Glutamatergic neuron (in vitro differentiated cells): ENCODE results near the gene VPS37B. TPM values are rescaled to one million over a fixed set of nuclear protein-coding genes. Genes with fewer than 3 reads are reported as not detected.
"Not testable (repeated sequence)": the region's sequence is repeated elsewhere in the genome, so short reads cannot be mapped to it uniquely, and the experiment has no call there.

Source experiments
- DNase-seq: peaks from one replicate; pipeline ENCODE4 v3.0.0; 2022
- H3K27ac Mint-ChIP-seq: one replicate; pipeline ENCODE4 v1.8.0; 2020; ENCODE audit warnings: mild to moderate bottlenecking, mixed read lengths, inconsistent platforms; ENCODE audit not compliant: unreplicated experiment
- H3K27me3 Mint-ChIP-seq: one replicate; pipeline ENCODE4 v1.8.0; 2020; ENCODE audit warnings: mild to moderate bottlenecking, moderate library complexity, mixed read lengths, inconsistent platforms; ENCODE audit not compliant: unreplicated experiment
- H3K36me3 Mint-ChIP-seq: one replicate; pipeline ENCODE4 v1.8.0; 2020; ENCODE audit warnings: mild to moderate bottlenecking, mixed read lengths, inconsistent platforms; ENCODE audit not compliant: unreplicated experiment
- H3K4me1 Mint-ChIP-seq: one replicate; pipeline ENCODE4 v1.8.0; 2020; ENCODE audit warnings: mild to moderate bottlenecking, low read depth, mixed read lengths, inconsistent platforms; ENCODE audit not compliant: unreplicated experiment
- H3K4me3 Mint-ChIP-seq: one replicate; pipeline ENCODE4 v1.8.0; 2020; ENCODE audit warnings: mild to moderate bottlenecking, mixed read lengths, inconsistent platforms; ENCODE audit not compliant: unreplicated experiment
- H3K9me3 Mint-ChIP-seq: one replicate; pipeline ENCODE4 v1.8.0; 2020; ENCODE audit warnings: mild to moderate bottlenecking, moderate library complexity, mixed read lengths, inconsistent platforms; ENCODE audit not compliant: unreplicated experiment
- long read RNA-seq: library from polyadenylated mRNA; unstranded; transcript quantifications from one replicate; pipeline ENCODE4 v2.0.0, GENCODE V29; 2020; ENCODE audit not compliant: unreplicated experiment
- total RNA-seq: library from RNA; stranded (reverse); fragmentation: NEBNext Ultra II Directional; extraction: Animal tissue kit (Norgen Biotek cat#: 25700); gene quantifications from one replicate; pipeline ENCODE4 v1.2.1, GENCODE V29; 2021; ENCODE audit not compliant: unreplicated experiment
- TF ChIP-seq, protein P1 (sequence below): fragments of 200-600 bp; sonication (generic); IDR thresholded peaks from one replicate; pipeline ENCODE4 v1.5.0; 2021; ENCODE audit not compliant: partially characterized antibody, unreplicated experiment

The VPS37B gene, protein sequence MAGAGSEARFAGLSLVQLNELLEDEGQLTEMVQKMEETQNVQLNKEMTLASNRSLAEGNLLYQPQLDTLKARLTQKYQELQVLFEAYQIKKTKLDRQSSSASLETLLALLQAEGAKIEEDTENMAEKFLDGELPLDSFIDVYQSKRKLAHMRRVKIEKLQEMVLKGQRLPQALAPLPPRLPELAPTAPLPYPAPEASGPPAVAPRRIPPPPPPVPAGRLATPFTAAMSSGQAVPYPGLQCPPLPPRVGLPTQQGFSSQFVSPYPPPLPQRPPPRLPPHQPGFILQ
- 19.7 TPM for total RNA-seq
- long read RNA-seq, partial matches to known transcripts, result 0 of 1 reads
- long read RNA-seq, other reads (novel, unspliced or antisense), result 1 of 1 reads

DNA sequence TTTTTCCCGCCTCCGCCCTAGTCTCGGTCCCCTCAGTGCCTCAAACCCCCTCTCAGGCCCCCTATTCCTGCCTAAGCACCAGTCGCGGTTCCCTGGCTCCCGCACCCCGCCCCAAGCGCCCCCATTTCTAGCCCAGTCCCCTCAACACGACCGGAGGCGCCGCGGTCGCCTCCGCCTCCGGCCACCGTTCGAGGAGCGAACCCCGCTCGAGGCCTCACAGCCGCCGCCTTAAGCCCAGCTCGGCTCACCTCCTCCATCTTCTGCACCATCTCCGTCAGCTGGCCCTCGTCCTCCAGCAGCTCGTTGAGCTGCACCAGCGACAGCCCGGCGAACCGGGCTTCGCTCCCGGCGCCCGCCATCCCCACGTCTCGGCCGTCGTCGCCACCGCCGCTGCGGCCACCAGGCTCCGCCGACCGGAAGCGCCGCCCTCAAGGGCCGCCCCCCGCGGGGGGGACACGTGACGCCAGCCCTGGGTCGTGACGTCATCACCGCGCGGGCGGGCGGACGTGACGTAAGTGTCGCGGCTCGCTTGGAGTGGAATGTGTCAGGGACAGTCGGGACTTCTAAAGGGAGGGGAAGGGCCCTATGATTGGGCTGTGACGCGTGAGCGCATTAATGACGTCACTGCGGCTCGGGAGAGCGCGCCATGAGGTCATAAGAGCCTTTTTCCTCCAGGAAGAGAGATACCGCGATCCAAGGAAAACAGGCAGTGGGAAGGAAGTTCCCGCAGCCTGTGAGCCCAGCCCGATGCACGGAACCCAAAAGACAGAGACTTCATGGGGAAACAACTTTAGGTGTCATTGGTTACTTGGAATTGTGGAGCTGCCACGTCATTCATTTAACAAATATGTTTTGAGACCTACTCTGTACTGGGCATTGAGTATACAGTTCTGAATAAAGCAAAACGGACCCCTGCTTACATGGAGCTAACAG, at the start of gene VPS37B:
VPS37B (minus strand) TSS at position 421 of the 933 bp plus-strand sequence; CDS start at position 359, 62 bp downstream.
- peak; percentile 90 for DNase-seq

DNA sequence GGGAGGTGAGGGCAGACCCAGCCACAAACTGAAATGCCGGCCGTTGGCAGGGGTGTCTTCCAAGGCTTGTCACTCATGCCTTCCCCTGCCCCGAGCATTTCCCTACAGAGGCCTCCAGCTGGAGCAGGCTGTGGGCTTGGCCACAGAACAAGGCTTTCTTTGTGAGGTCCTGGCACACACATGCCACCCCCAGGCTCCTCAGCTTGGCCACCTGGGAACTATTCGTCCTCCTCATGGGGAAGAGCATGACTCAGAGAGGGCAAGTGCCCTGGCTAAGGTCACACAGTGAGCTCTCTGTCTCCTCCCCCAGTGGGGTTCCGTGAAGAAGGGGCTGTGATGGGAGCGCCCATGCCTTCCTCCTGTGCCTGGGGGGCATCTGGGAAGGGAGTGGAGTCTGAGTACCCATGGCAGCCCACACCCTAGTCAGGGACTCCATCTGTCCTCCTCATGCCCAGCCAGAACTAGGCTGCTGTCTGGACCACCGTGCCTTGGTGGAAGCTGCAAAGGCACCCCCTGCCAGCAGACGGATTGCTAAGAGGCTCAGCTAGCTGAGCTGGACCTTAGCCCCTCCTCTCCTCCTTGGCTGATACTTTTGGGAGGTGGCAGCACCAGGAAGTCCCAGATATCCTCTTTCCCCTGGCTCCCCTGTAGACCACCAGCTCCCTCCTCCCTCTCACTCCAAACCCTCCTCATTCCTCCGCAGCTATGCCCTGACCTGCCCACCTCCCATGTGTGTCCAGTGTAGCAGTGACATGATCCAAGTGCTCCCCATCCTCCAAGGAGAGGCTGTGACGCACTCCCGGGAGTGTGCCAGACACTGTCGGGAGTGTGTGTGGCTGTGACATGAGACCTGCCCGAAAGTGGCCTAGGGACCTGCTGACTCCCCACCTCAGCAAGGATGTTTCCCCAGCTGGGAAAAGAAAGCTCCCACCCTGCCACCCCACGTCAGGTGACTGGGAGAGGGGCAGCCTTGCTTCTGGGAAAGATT, 49.0 kb upstream of the VPS37B start:
- no peak overlapping the region for H3K27ac Mint-ChIP-seq
- H3K4me1 Mint-ChIP-seq, result no peaks in the 10 kb centered on the region
- no peak overlapping the region for H3K4me3 Mint-ChIP-seq
- TF ChIP-seq, protein P1, sequence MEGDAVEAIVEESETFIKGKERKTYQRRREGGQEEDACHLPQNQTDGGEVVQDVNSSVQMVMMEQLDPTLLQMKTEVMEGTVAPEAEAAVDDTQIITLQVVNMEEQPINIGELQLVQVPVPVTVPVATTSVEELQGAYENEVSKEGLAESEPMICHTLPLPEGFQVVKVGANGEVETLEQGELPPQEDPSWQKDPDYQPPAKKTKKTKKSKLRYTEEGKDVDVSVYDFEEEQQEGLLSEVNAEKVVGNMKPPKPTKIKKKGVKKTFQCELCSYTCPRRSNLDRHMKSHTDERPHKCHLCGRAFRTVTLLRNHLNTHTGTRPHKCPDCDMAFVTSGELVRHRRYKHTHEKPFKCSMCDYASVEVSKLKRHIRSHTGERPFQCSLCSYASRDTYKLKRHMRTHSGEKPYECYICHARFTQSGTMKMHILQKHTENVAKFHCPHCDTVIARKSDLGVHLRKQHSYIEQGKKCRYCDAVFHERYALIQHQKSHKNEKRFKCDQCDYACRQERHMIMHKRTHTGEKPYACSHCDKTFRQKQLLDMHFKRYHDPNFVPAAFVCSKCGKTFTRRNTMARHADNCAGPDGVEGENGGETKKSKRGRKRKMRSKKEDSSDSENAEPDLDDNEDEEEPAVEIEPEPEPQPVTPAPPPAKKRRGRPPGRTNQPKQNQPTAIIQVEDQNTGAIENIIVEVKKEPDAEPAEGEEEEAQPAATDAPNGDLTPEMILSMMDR, result no peak
- H3K9me3 Mint-ChIP-seq, result peaks cover 1% of the 10 kb centered on the region
- DNase-seq, result no peak
- no peaks in the 10 kb centered on the region for H3K36me3 Mint-ChIP-seq
- H3K27me3 Mint-ChIP-seq, result peaks cover 2% of the 10 kb centered on the region

More for the DNA sequence above, at the start of gene VPS37B:
- H3K4me3 Mint-ChIP-seq, result peak within 1 kb of the TSS; percentile 92
- peaks cover 11% of the 10 kb centered on the region for H3K9me3 Mint-ChIP-seq
- TF ChIP-seq, protein P1, result no peak
- H3K27ac Mint-ChIP-seq, result peak within 1 kb of the TSS; percentile 81
- H3K36me3 Mint-ChIP-seq, result peaks cover 5% of the 10 kb centered on the region
- peaks cover 10% of the 10 kb centered on the region for H3K4me1 Mint-ChIP-seq
- peaks cover 17% of the 10 kb centered on the region for H3K27me3 Mint-ChIP-seq

DNA sequence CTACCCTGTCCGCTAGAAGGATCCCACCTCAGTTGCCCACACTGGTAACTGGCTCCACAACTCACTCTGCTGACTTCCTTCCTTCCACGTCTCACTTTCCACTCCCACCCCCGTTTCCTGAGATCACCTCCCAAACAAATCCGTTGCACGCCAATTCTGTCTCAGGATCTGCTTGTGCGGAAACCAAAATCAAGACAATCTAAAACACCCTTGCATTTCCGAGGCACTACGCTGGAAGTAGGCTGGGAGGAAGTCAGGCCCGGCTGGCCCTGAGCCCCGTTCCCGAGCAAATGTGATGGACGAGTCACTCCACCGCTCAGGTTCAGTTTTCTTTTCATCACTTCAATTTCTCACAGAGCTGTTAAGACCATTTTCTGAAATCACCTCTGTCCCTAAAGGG, 47.3 kb upstream of the VPS37B start:
- Mint-ChIP-seq H3K9me3 (peaks cover 4% of the 10 kb centered on the region), H3K27me3 (peaks cover 4% of the 10 kb centered on the region), H3K27ac (no peak overlapping the region), H3K4me1 (no peaks in the 10 kb centered on the region), H3K36me3 (no peaks in the 10 kb centered on the region), H3K4me3 (no peak overlapping the region)
- DNase-seq, result no peak
- TF ChIP-seq, protein P1, result no peak

DNA sequence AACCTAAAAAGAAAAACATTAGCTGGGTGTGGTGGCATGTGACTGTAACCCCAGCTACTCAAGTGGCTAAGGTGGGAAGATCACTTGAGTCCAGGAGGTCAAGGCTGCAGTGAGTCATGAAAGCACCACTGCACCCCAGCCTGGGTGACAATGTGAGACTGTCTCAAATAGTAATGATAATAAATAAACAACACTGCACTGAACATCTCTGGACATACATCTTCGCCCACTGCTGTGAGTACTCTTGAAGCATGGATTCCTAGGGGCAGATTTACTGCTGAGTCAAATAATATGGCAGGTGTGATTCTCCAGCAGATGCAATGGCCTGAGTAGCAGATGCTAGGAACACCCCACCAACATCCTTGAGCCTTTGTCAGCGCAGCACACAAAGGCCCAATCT, 46.7 kb upstream of the VPS37B start:
- Mint-ChIP-seq H3K4me1 (no peaks in the 10 kb centered on the region), H3K9me3 (peaks cover 4% of the 10 kb centered on the region), H3K27ac (no peak overlapping the region), H3K36me3 (no peaks in the 10 kb centered on the region), H3K4me3 (no peak overlapping the region), H3K27me3 (peaks cover 4% of the 10 kb centered on the region)
- DNase-seq, result no peak
- TF ChIP-seq, protein P1, result no peak

DNA sequence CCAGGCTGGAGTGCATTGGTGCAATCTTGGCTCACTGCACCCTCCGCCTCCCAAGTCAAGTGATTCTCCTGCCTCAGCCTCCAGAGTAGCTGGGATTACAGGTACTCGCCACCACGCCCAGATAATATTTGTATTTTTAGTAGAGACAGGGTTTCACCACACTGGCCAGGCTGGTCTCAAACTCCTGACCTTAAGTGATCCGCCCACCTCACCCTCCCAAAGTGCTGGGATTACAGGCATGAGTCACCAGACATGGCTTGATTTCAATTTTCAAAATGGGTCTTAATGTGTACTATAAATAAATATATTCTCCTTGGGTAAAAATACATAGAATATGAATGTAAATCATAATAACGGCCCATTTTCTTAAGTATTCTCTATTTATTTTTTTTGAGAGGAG, 45.4 kb upstream of the VPS37B start:
- H3K27me3 Mint-ChIP-seq, H3K9me3 Mint-ChIP-seq, H3K36me3 Mint-ChIP-seq, DNase-seq, H3K27ac Mint-ChIP-seq, H3K4me1 Mint-ChIP-seq, H3K4me3 Mint-ChIP-seq: not testable (repeated sequence)
